NCI-H748 (cell line): ENCODE measurements around the gene LCE1D.

Source experiments
- DNase-seq: peaks from one replicate; lab custom pipeline; 2025; ENCODE audit not compliant: unreplicated experiment; lab: John Stamatoyannopoulos, UW

The LCE1D gene

GRCh38 chr1:152811671-152812070 is 15.2 kb downstream of the LCE1D start, which contains the start of gene LCE1B:
LCE1B (plus strand) TSS chr1:152811971; CDS start chr1:152812447, 476 bp downstream.
- no peak for DNase-seq

- no peak for DNase-seq
Observed at GRCh38 chr1:152817309-152817708, 20.8 kb downstream of the LCE1D start.

GRCh38 chr1:152823294-152823693 is 26.8 kb downstream of the LCE1D start:
- DNase-seq = no peak

- DNase-seq = no peak
Observed at GRCh38 chr1:152824964-152825363, 28.4 kb downstream of the LCE1D start.

- DNase-seq = no peak
Observed at GRCh38 chr1:152827173-152827572, 30.7 kb downstream of the LCE1D start, which contains the start of gene LCE1A. LCE1A (plus strand) TSS chr1:152827473; CDS start chr1:152827473, 0 bp downstream.

GRCh38 chr1:152836870-152837269 is 40.3 kb downstream of the LCE1D start:
- no peak for DNase-seq

- no peak for DNase-seq
Observed at GRCh38 chr1:152842556-152842955, 46.0 kb downstream of the LCE1D start, which contains the start of gene LCE6A. LCE6A (plus strand) TSS chr1:152842856; CDS start chr1:152843521, 665 bp downstream.
